HG03575 (cell line): ENCODE measurements around the gene RASSF10.
"Not testable (repeated sequence)": the region's sequence is repeated elsewhere in the genome, so short reads cannot be mapped to it uniquely, and the experiment has no call there.

Experiments used
- ATAC-seq: cut with Tn5 transposase; IDR thresholded peaks from one replicate; pipeline ENCODE4 v1.9.1; 2021; ENCODE audit not compliant: unreplicated experiment, insufficient number of reproducible peaks, low FRiP score; ENCODE audit errors: extremely low read depth

The RASSF10 gene

GRCh38 chr11:13045089-13045488 is 36.0 kb downstream of the RASSF10 start:
- ATAC-seq = not testable (repeated sequence)

GRCh38 chr11:13045734-13046133 is 36.6 kb downstream of the RASSF10 start:
- no peak for ATAC-seq

GRCh38 chr11:13046637-13047570 is 37.8 kb downstream of the RASSF10 start:
- no peak for ATAC-seq

GRCh38 chr11:13047884-13048283 is 38.8 kb downstream of the RASSF10 start:
- ATAC-seq = no peak

GRCh38 chr11:13051257-13051656 is 42.1 kb downstream of the RASSF10 start:
- ATAC-seq = no peak

- ATAC-seq = no peak
Measured at GRCh38 chr11:13052130-13052571, 43.0 kb downstream of the RASSF10 start.

GRCh38 chr11:13053255-13053917 is 44.3 kb downstream of the RASSF10 start:
- ATAC-seq = no peak

- no peak for ATAC-seq
Measured at GRCh38 chr11:13054278-13054677, 45.2 kb downstream of the RASSF10 start.

GRCh38 chr11:13055200-13055599 is 46.1 kb downstream of the RASSF10 start:
- no peak for ATAC-seq

- no peak for ATAC-seq
Measured at GRCh38 chr11:13061294-13061990, 52.3 kb downstream of the RASSF10 start.
